H9 (cell line): ENCODE data around the gene STX2. TPM values are rescaled to one million over a fixed set of nuclear protein-coding genes. Genes with fewer than 3 reads are reported as not detected.

Source experiments
- DNase-seq: peaks from one replicate; pipeline ENCODE4 v3.0.0-alpha.2; 2017
- H2AFZ ChIP-seq: one replicate; pipeline ENCODE4 v1.6.1; 2013; ENCODE audit warnings: mild to moderate bottlenecking, low read length, control low read depth, moderate library complexity
- H2AK5ac ChIP-seq: 2 replicates; pipeline ENCODE4 v1.6.1; 2013; ENCODE audit warnings: low read length, control low read depth, mixed read lengths; ENCODE audit not compliant: insufficient read length
- H2BK120ac ChIP-seq: one replicate; pipeline ENCODE4 v1.6.1; 2013; ENCODE audit warnings: low read depth, mild to moderate bottlenecking, low read length, control low read depth, inconsistent platforms; ENCODE audit not compliant: poor library complexity, severe bottlenecking
- H2BK12ac ChIP-seq: 2 replicates; pipeline ENCODE4 v1.6.1; 2013; ENCODE audit warnings: low read length, control low read depth, mixed read lengths, low read depth; ENCODE audit not compliant: insufficient read length
- H2BK15ac ChIP-seq: 2 replicates; pipeline ENCODE4 v1.6.1; 2013; ENCODE audit warnings: low read depth, low read length, control low read depth
- H2BK20ac ChIP-seq: one replicate; pipeline ENCODE4 v1.6.1; 2013; ENCODE audit warnings: low read depth, mild to moderate bottlenecking, low read length, control low read depth, inconsistent platforms; ENCODE audit not compliant: poor library complexity, severe bottlenecking
- H2BK5ac ChIP-seq: 2 replicates; pipeline ENCODE4 v1.6.1; 2013; ENCODE audit warnings: low read length, control low read depth, mixed read lengths; ENCODE audit not compliant: insufficient read length
- H3K14ac ChIP-seq: 2 replicates; pipeline ENCODE4 v1.6.1; 2013; ENCODE audit warnings: low read length, control low read depth; ENCODE audit not compliant: insufficient read depth
- H3K18ac ChIP-seq: 2 replicates; pipeline ENCODE4 v1.6.1; 2013; ENCODE audit warnings: low read depth, mild to moderate bottlenecking, mixed read lengths, low read length, control low read depth; ENCODE audit not compliant: insufficient read length
- H3K23ac ChIP-seq: 2 replicates; pipeline ENCODE4 v1.6.1; 2013; ENCODE audit warnings: low read length, control low read depth, mixed read lengths, low read depth; ENCODE audit not compliant: insufficient read length
- H3K23me2 ChIP-seq: 2 replicates; pipeline ENCODE4 v1.6.1; 2013; ENCODE audit warnings: low read depth, mild to moderate bottlenecking, mixed read lengths, low read length, control low read depth; ENCODE audit not compliant: insufficient read length, poor library complexity, severe bottlenecking
- H3K27ac ChIP-seq: 2 replicates; pipeline ENCODE4 v1.5.1; 2013; ENCODE audit warnings: low read length, control low read depth, mixed read lengths, low read depth; ENCODE audit not compliant: insufficient read length
- H3K27me3 ChIP-seq: 2 replicates; pipeline ENCODE4 v1.6.1; 2013; ENCODE audit warnings: low read length, control low read depth, inconsistent platforms; ENCODE audit not compliant: insufficient read depth
- H3K4ac ChIP-seq: 2 replicates; pipeline ENCODE4 v1.6.1; 2013; ENCODE audit warnings: low read depth, mild to moderate bottlenecking, control low read depth, inconsistent platforms, low read length, moderate library complexity
- H3K4me1 ChIP-seq: 2 replicates; pipeline ENCODE4 v1.6.1; 2013; ENCODE audit warnings: low read length, control low read depth, inconsistent platforms; ENCODE audit not compliant: insufficient read depth
- H3K4me2 ChIP-seq: 2 replicates; pipeline ENCODE4 v1.6.1; 2013; ENCODE audit warnings: low read length, control low read depth, mixed read lengths; ENCODE audit not compliant: insufficient read length, insufficient read depth
- H3K56ac ChIP-seq: 2 replicates; pipeline ENCODE4 v1.6.1; 2013; ENCODE audit warnings: low read depth, mild to moderate bottlenecking, mixed read lengths, low read length, control low read depth; ENCODE audit not compliant: insufficient read length
- H3K79me1 ChIP-seq: 2 replicates; pipeline ENCODE4 v1.6.1; 2013; ENCODE audit warnings: low read depth, mild to moderate bottlenecking, moderate library complexity, low read length, control low read depth, inconsistent platforms; ENCODE audit not compliant: insufficient read depth, poor library complexity, severe bottlenecking
- H3K79me2 ChIP-seq: 2 replicates; pipeline ENCODE4 v1.6.1; 2013; ENCODE audit warnings: low read length, control low read depth, inconsistent platforms; ENCODE audit not compliant: insufficient read depth
- H3K9ac ChIP-seq: 2 replicates; pipeline ENCODE4 v1.6.1; 2013; ENCODE audit warnings: low read length, control low read depth, mixed read lengths; ENCODE audit not compliant: insufficient read length; ENCODE audit errors: extremely low read depth
- H3K9me3 ChIP-seq: one replicate; pipeline ENCODE4 v1.6.1; 2013; ENCODE audit warnings: low read depth, low read length, inconsistent platforms; ENCODE audit not compliant: control insufficient read depth
- H3T11ph ChIP-seq: one replicate; pipeline ENCODE4 v1.6.1; 2013; ENCODE audit warnings: mild to moderate bottlenecking, low read length, control low read depth, inconsistent platforms
- H4K20me1 ChIP-seq: one replicate; pipeline ENCODE4 v1.6.1; 2013; ENCODE audit not compliant: control insufficient read depth, insufficient read length, insufficient read depth
- H4K5ac ChIP-seq: 2 replicates; pipeline ENCODE4 v1.6.1; 2013; ENCODE audit warnings: low read depth, mild to moderate bottlenecking, mixed read lengths, low read length, control low read depth; ENCODE audit not compliant: insufficient read length
- H4K8ac ChIP-seq: replicated peaks from 2 replicates; pipeline ENCODE4 v1.6.1; 2013; ENCODE audit warnings: low read length, control low read depth, mixed read lengths, low read depth; ENCODE audit not compliant: insufficient read length
- H4K91ac ChIP-seq: 2 replicates; pipeline ENCODE4 v1.6.1; 2013; ENCODE audit warnings: low read depth, mild to moderate bottlenecking, moderate library complexity, mixed read lengths, low read length, control low read depth; ENCODE audit not compliant: insufficient read length
- H3K27ac Mint-ChIP-seq, 3 experiments: 2 replicates in 2 of 3; 3 replicates in 1 of 3; pipeline ENCODE4 v1.8.0; 2020 to 2021; ENCODE audit warnings: mixed read lengths in 3 of 3, mild to moderate bottlenecking in 1 of 3, moderate library complexity in 1 of 3
- H3K27me3 Mint-ChIP-seq: 2 replicates; pipeline ENCODE4 v1.8.0; 2021; ENCODE audit warnings: low read depth, mild to moderate bottlenecking, moderate library complexity, mixed read lengths
- H3K36me3 Mint-ChIP-seq, 3 experiments: 2 replicates in 2 of 3; 3 replicates in 1 of 3; pipeline ENCODE4 v1.8.0; 2020 to 2021; ENCODE audit warnings: low read depth in 3 of 3, mixed read lengths in 3 of 3; ENCODE audit not compliant: insufficient read depth in 1 of 3
- H3K4me1 Mint-ChIP-seq, 2 experiments: 2 replicates each; pipeline ENCODE4 v1.8.0; 2020; ENCODE audit warnings: mixed read lengths in 2 of 2
- H3K4me3 Mint-ChIP-seq, 2 experiments: 2 replicates in 1 of 2; 3 replicates in 1 of 2; pipeline ENCODE4 v1.8.0; 2020 to 2021; ENCODE audit warnings: mild to moderate bottlenecking in 2 of 2, mixed read lengths in 2 of 2, moderate library complexity in 1 of 2
- H3K9me3 Mint-ChIP-seq, 2 experiments: 2 replicates in 1 of 2; 3 replicates in 1 of 2; pipeline ENCODE4 v1.8.0; 2020; ENCODE audit warnings: mild to moderate bottlenecking in 2 of 2, mixed read lengths in 2 of 2, moderate library complexity in 1 of 2
- CTCF ChIP-seq: fragments of 200-600 bp; sonication (generic); conservative IDR thresholded peaks from 3 replicates; pipeline ENCODE4 v1.8.0; 2021; ENCODE audit warnings: antibody characterized with exemption, mild to moderate bottlenecking
- WGBS: extraction: QIAGEN DNeasy Blood & Tissue Kit; methylation state at CpG from one replicate; pipeline ENCODE4 v1.1.7; 2013; ENCODE audit warnings: missing lambda C conversion rate, low lambda C conversion rate, mixed read lengths; ENCODE audit not compliant: insufficient read length; ENCODE audit errors: extremely low coverage; 5-methylcytosine and 5-hydroxymethylcytosine counted together
- total RNA-seq: library from RNA; stranded (reverse); gene quantifications from 2 replicates; pipeline ENCODE4 v1.2.1, GENCODE V29; 2021

The STX2 gene
- total RNA-seq, 1 experiment from 2014 or later, result 19.4 TPM

DNA sequence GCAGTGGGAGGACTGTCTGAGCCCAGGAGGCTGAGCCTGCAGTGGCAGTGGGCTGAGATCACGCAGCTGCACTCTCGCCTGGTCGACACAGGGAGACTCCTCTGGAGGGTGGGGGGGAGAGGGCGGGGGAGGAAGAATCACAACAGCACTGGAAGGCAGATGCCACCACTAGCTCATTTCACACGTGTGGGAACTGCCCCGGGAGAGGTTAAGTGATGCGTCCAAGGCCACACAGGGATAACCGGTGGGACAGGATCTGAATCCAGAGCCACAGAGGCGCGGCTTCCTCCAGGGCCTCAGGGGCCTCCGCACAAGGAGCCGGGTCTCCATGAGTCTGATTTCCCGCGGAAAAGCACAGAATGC lies 20.8 kb downstream of the STX2 start:
- Histone ChIP-seq H3K79me1 (no peaks in the 10 kb centered on the region), H2BK15ac (no peak overlapping the region), H3K27ac (no peak overlapping the region), H3K23ac (no peak overlapping the region), H4K91ac (no peak overlapping the region), H3K4me2 (no peak overlapping the region), H2BK120ac (no peak overlapping the region), H2BK5ac (no peak overlapping the region), H3K27me3 (no peaks in the 10 kb centered on the region), H2AFZ (no peak overlapping the region), H3K79me2 (no peaks in the 10 kb centered on the region), H4K5ac (no peak overlapping the region), H4K20me1 (no peaks in the 10 kb centered on the region), H3K4ac (no peak overlapping the region), H3K9ac (no peak overlapping the region), H3T11ph (no peak overlapping the region), H2BK20ac (no peak overlapping the region), H3K23me2 (no peaks in the 10 kb centered on the region), H2AK5ac (no peak overlapping the region), H4K8ac (no peak overlapping the region), H3K9me3 (no peaks in the 10 kb centered on the region), H2BK12ac (no peak overlapping the region), H3K56ac (no peak overlapping the region), H3K18ac (no peak overlapping the region), H3K14ac (no peak overlapping the region), H3K4me1 (peaks cover 4% of the 10 kb centered on the region; the same call in 1 of the 2 replicates)
- WGBS, result no CpG with 5 or more reads among the region's 14 CpGs
- peaks cover 2% of the 10 kb centered on the region; the same call in 1 of the 2 replicates for H3K27me3 Mint-ChIP-seq
- no peaks in the 10 kb centered on the region; a peak in 1 of 5 replicates for H3K9me3 Mint-ChIP-seq
- no peak overlapping the region; a peak in 1 of 7 replicates for H3K27ac Mint-ChIP-seq
- peaks cover 39 to 46% of the 10 kb centered on the region in 2 experiments for H3K4me1 Mint-ChIP-seq
- no peak for DNase-seq
- H3K4me3 Mint-ChIP-seq, result no peak overlapping the region
- peaks cover 9 to 28% (median 27%) of the 10 kb centered on the region in 3 experiments for H3K36me3 Mint-ChIP-seq
- no peak for TF ChIP-seq CTCF
